ENCODE measurements around the gene SLC38A10. TPM values are rescaled to one million over a fixed set of nuclear protein-coding genes. Genes with fewer than 3 reads are reported as not detected.

SLC38A10 gene
- total RNA-seq, 1 donor from 2014 or later = 97.1 TPM

DNA sequence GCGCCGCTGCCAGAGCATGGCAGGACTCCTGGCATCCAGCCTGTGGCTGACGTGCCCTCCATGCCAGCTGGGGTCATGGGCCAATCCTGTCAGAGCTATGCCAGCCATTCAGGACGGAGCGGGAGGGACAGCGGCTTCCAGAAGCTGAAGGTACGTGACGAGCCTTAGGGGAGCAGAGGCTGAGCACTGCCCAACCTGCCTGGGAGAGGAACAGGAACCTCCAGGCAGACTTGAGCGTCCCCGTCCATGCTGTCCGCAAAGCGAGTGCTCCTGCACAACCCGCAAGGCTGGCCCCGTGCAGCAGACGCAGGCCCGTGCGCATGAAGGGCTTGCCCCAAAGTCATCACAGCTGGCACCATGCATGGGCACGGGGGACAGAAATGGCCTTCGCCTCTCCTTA lies 34.5 kb downstream of the SLC38A10 start:
- intact Hi-C loops (cut with micrococcal nuclease) = no loop called here
- Mint-ChIP-seq H3K4me1 (peaks cover 6% of the 10 kb centered on the region), H3K36me3 (ENCODE audit: low read depth) (peaks cover 74% of the 10 kb centered on the region), H3K27me3 (no peaks in the 10 kb centered on the region), H3K9me3 (no peaks in the 10 kb centered on the region), H3K27ac (no peak overlapping the region), H3K4me3 (no peak overlapping the region)
- TF ChIP-seq CTCF (IDR thresholded peaks at IDR 0.05) = no peak
- ChIA-PET CTCF (no interaction called here), POLR2A (no interaction called here)
- DNase-seq (no peak), ATAC-seq (ENCODE audit: low read depth) (no peak)

- peaks cover 72% of the 10 kb centered on the region for H3K36me3 Mint-ChIP-seq (ENCODE audit: low read depth)
- H3K4me1 Mint-ChIP-seq = peaks cover 6% of the 10 kb centered on the region
- H3K9me3 Mint-ChIP-seq = no peaks in the 10 kb centered on the region
- no peak overlapping the region for H3K4me3 Mint-ChIP-seq
- CTCF ChIA-PET = no interaction called here
- no peak for DNase-seq
- TF ChIP-seq CTCF (IDR thresholded peaks at IDR 0.05) = no peak
- H3K27ac Mint-ChIP-seq = no peak overlapping the region
- no peaks in the 10 kb centered on the region for H3K27me3 Mint-ChIP-seq
- POLR2A ChIA-PET = no interaction called here
- ATAC-seq (ENCODE audit: low read depth) = no peak
- intact Hi-C loops (cut with micrococcal nuclease) = no loop called here
Measured at GRCh38 chr17:81260171-81260570, 34.9 kb downstream of the SLC38A10 start.

GRCh38 chr17:81259058-81259605 lies 36.0 kb downstream of the SLC38A10 start:
- Mint-ChIP-seq H3K4me3 (no peak overlapping the region), H3K27me3 (no peaks in the 10 kb centered on the region), H3K27ac (no peak overlapping the region), H3K9me3 (no peaks in the 10 kb centered on the region), H3K36me3 (ENCODE audit: low read depth) (peaks cover 67% of the 10 kb centered on the region), H3K4me1 (peaks cover 6% of the 10 kb centered on the region)
- no peak for DNase-seq
- ChIA-PET CTCF (no interaction called here), POLR2A (no interaction called here)
- no peak for ATAC-seq (ENCODE audit: low read depth)
- TF ChIP-seq CTCF (IDR thresholded peaks at IDR 0.05) = no peak
- intact Hi-C loops (cut with micrococcal nuclease) = no loop called here

DNA sequence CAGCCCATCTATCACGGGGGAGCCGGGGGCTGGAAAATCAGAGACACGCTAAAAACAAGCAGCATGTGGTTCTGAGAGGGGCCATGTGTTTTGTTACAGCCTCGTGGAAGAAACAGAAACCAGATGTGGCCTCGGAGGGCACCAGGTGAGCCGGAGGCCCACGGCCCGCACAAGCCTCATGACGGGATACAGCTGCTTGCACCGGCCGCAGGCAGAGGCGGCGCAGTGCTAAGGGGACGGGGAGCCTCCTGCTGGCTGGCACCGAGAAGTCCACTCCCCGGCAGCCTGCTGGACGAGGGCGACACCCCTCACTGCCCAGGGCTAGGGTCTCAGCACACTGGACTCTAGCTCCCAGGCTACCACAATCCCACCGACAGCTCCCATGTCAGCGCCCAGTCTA lies 36.8 kb downstream of the SLC38A10 start:
- Mint-ChIP-seq H3K27me3 (no peaks in the 10 kb centered on the region), H3K9me3 (no peaks in the 10 kb centered on the region), H3K36me3 (ENCODE audit: low read depth) (peaks cover 67% of the 10 kb centered on the region), H3K4me3 (no peak overlapping the region), H3K27ac (no peak overlapping the region), H3K4me1 (peaks cover 8% of the 10 kb centered on the region)
- TF ChIP-seq CTCF (IDR thresholded peaks at IDR 0.05) = no peak
- ChIA-PET POLR2A (interaction anchor here (1.3 kb wide), 1 partner anchor 234 kb away, joined by 3 read pairs; no protein-coding TSS in a partner anchor), CTCF (no interaction called here)
- ATAC-seq (ENCODE audit: low read depth) (no peak), DNase-seq (no peak)
- intact Hi-C loops (cut with micrococcal nuclease) = no loop called here

DNA sequence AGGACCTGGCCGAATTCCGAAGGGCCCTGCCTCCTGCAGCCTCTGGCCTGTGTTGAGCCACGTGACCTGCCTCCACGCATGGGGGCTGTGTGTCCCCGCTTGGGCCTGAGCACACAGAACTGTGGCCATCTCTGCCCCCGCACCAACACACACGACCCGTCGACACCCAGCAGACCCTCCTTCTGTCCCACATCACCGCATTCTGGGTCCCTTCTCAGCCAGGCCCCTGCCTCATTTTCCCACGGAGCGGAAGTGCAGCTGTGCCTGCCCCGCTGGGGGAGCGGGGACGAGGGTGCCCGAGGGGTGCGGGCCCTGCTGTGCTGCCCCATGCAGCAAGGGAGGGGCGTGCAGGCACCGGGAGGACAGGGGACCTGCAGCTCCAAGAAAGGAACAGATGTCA lies 37.6 kb downstream of the SLC38A10 start:
- TF ChIP-seq CTCF (IDR thresholded peaks at IDR 0.05) = no peak
- Mint-ChIP-seq H3K4me1 (peaks cover 12% of the 10 kb centered on the region), H3K36me3 (ENCODE audit: low read depth) (peaks cover 68% of the 10 kb centered on the region), H3K4me3 (no peak overlapping the region), H3K27ac (no peak overlapping the region), H3K9me3 (no peaks in the 10 kb centered on the region), H3K27me3 (no peaks in the 10 kb centered on the region)
- no peak for DNase-seq
- ATAC-seq (ENCODE audit: low read depth) = no peak
- ChIA-PET POLR2A (interaction anchor here (1.3 kb wide), 1 partner anchor 234 kb away, joined by 3 read pairs; no protein-coding TSS in a partner anchor), CTCF (no interaction called here)
- intact Hi-C loops (cut with micrococcal nuclease) = no loop called here

Measured in activated B cell treated with CpG ODN at 0.5 μM for 24 hours (primary cell).